ENCODE data around the gene DDIT4. TPM values are rescaled to one million over a fixed set of nuclear protein-coding genes. Genes with fewer than 3 reads are reported as not detected.

DDIT4 gene
- total RNA-seq, 4 donors from 2014 or later, result 77.4 to 247 (median 146) TPM

DNA sequence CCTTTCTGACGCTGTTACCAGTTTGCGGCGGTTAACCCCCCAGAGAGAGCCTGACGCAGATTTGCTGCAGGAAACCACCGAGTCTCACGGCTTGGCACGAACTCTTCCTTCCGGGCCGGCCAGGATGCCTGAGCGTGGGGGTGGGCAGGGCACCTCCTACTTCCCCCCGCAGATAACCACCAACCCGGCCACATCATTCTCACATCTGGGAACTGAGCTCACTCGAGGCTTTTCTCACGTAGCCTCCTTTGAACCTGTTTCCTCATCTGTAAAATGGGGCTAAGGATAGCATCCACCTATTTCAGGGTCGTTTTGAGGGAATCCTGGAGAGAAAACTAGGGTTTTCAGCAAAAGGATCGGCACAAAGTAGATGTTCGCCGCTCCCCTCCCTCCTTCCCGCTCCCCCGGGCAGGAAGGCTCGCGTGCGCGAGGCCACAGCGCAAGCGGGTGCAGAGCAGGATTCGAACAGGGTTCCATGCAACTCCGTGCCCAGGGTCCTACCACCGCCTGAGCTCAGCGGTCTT lies 23.6 kb downstream of the DDIT4 start:
- intact Hi-C loops (cut with DNase I), result no loop called here
- DNase-seq (ENCODE audit: extremely low spot score), result peak; percentile 97
- H3K27ac ChIP-seq (replicated peaks in 1 of 4), result peak overlapping the region; percentile 88 to 96 (median 93)

DNA sequence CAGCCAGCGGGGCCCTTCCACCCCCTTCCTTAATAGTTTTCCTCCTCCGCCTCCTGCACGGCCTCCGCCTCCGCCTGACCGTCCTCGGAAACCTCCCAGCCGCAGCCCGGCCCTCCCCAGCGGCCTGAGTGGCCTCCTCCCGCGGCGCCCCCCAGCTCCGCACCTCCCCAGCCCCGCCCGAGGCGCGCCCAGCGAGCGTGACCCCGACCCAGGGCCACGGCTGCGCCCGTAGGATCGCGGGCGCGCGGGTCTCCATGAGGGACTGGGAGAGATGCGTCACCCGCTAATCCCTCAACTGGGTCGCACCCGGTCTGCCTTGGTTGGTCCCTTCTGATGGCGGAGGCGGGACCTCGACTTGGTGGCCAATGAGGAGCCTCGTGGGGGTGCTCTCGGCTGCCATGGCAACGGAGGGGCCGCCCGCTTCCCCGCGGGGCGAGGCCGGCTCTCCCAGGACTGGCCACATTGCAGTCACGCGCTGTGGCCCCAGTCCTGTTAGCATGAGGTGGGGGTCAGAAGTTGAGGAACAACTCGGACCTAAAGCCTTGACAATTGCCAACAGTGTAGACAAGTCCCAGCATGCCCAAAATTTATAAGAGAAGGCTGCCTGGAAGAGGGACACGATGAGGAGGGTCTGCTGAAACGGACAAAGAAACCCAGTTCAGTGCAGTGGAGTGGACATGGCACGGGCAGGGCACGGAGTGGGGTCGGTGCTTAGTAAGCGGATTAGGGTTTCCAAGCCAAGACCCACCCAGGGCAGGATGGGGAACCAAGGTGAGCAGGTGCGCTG lies 24.3 kb downstream of the DDIT4 start:
- intact Hi-C loops (cut with DNase I), result no loop called here
- DNase-seq (ENCODE audit: extremely low spot score), result peak; percentile 99
- TF ChIP-seq POLR2AphosphoS5 (IDR thresholded peaks at IDR 0.05), result peak; percentile 91 to 97
- TF ChIP-seq POLR2A (IDR thresholded peaks at IDR 0.05; ENCODE audit: low read depth), result peak; percentile 84
- TF ChIP-seq, protein P1, sequence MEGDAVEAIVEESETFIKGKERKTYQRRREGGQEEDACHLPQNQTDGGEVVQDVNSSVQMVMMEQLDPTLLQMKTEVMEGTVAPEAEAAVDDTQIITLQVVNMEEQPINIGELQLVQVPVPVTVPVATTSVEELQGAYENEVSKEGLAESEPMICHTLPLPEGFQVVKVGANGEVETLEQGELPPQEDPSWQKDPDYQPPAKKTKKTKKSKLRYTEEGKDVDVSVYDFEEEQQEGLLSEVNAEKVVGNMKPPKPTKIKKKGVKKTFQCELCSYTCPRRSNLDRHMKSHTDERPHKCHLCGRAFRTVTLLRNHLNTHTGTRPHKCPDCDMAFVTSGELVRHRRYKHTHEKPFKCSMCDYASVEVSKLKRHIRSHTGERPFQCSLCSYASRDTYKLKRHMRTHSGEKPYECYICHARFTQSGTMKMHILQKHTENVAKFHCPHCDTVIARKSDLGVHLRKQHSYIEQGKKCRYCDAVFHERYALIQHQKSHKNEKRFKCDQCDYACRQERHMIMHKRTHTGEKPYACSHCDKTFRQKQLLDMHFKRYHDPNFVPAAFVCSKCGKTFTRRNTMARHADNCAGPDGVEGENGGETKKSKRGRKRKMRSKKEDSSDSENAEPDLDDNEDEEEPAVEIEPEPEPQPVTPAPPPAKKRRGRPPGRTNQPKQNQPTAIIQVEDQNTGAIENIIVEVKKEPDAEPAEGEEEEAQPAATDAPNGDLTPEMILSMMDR (IDR thresholded peaks at IDR 0.05), result no peak
- no peak for TF ChIP-seq EP300 (IDR thresholded peaks at IDR 0.05)
- Histone ChIP-seq H3K4me1 (peaks cover 8 to 24% (median 22%) of the 10 kb centered on the region in 4 donors), H3K27ac (replicated peaks in 1 of 4) (peak overlapping the region; percentile 88 to 96 (median 93)), H3K27me3 (no peaks in the 10 kb centered on the region), H3K4me3 (peak overlapping the region; percentile 71 to 77 (median 75)), H3K9me3 (no peaks in the 10 kb centered on the region), H3K36me3 (no peaks in the 10 kb centered on the region)
- 20% methylated on average over 18 of the region's 55 CpGs for WGBS

More for the DNA sequence above, 23.6 kb downstream of the DDIT4 start:
- Histone ChIP-seq H3K9me3 (no peaks in the 10 kb centered on the region), H3K27me3 (no peaks in the 10 kb centered on the region), H3K4me3 (peak overlapping the region; percentile 71 to 77 (median 75)), H3K4me1 (peaks cover 8 to 24% (median 22%) of the 10 kb centered on the region in 4 donors), H3K36me3 (no peaks in the 10 kb centered on the region)
- TF ChIP-seq POLR2A (IDR thresholded peaks at IDR 0.05; ENCODE audit: low read depth), result no peak
- TF ChIP-seq, protein P1 (IDR thresholded peaks at IDR 0.05), result no peak
- peak; percentile 69 for TF ChIP-seq EP300 (IDR thresholded peaks at IDR 0.05)
- TF ChIP-seq POLR2AphosphoS5 (IDR thresholded peaks at IDR 0.05), result peak; percentile 70 to 80
- WGBS, result 10% methylated on average over 30 of the region's 30 CpGs

DNA sequence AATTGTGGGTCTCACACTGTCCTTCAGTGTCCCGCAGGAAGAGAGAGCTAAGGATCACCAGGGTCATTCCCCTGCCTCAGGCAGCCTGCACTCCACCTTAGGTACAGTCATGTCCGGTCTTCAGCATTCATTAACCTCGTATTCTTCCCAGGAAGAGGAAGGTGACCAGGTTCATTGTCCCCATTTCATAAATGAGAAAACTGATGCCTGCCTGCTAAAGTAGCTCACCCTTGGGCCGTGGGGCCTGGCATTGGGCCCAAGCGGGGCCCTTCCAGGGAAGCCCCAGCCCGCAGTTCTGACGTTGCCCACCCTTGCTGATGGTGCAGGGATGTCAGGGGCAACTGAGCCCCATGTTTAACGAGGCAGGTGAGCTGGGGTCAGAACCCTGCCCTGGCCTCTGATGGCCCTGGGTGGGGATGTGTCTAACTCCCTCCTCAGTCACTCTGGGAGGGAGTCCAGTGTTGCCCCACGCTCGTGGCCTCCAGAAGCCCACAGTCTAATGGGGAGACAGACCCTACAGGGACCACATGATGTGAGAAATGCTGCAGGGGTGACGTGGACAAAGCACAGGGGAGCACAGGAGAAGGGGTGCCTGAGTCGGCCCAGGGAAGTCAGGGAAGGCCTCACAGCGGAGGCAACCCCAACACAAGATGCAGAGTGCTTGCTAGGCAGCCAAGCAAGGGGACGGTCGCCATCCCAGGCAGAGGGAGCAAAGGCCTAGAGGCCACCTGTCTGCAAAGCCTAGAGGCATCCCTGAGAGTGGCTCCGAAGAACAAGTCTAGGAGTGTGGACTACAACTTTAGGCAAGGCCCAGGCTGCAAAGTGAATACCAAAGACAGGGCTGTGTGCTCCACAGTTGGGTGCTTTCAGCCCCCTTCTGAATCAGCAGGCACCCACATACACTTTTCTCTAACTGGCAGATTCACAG lies 25.1 kb downstream of the DDIT4 start:
- Histone ChIP-seq H3K9me3 (no peaks in the 10 kb centered on the region), H3K4me3 (no peak overlapping the region), H3K4me1 (peaks cover 8 to 24% (median 22%) of the 10 kb centered on the region in 4 donors), H3K27me3 (no peaks in the 10 kb centered on the region), H3K27ac (replicated peaks in 1 of 4) (peak overlapping the region; percentile 88 to 96 (median 93)), H3K36me3 (no peaks in the 10 kb centered on the region)
- TF ChIP-seq, protein P1 (IDR thresholded peaks at IDR 0.05), result no peak
- TF ChIP-seq POLR2A (IDR thresholded peaks at IDR 0.05; ENCODE audit: low read depth) (no peak), EP300 (IDR thresholded peaks at IDR 0.05) (no peak), POLR2AphosphoS5 (IDR thresholded peaks at IDR 0.05) (no peak)
- DNase-seq (ENCODE audit: extremely low spot score), result no peak
- 89% methylated on average over 16 of the region's 16 CpGs for WGBS
- intact Hi-C loops (cut with DNase I), result no loop called here

DNA sequence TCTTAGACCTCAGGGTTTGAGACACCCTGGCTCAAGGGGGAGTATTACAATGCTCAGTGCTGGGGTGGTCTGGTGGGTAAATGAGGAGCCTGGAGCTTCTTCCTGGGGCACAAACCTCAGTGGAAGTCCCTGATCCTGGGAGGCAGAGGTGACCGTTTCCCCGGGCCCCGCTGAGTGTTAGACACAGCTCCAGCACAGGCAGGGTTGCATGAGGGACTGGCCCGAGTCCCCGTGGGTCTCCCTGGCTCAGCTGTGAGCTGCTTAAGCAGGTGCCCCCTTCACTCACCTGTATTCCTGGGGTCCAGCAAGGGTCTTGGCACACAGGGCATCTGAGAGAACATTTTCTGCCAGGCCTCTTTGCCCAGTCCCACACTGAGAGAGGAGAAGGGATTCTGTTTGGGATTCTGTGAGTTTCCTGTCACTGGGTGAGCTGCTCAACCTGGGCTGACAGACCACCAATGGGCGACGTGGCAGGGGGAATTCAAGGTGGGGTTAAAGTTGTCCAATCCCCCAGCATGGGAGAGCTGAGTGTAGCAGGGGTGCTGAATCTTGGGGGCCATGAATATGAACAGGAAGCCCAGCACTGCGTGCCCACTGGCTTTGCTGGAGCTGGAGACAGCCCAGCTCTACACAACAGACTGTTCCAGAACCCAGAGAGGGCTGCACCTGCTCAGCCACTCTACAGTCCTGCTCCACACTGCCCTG lies 29.9 kb downstream of the DDIT4 start:
- TF ChIP-seq POLR2A (IDR thresholded peaks at IDR 0.05; ENCODE audit: low read depth) (no peak), EP300 (IDR thresholded peaks at IDR 0.05) (no peak), POLR2AphosphoS5 (IDR thresholded peaks at IDR 0.05) (no peak)
- TF ChIP-seq, protein P1 (IDR thresholded peaks at IDR 0.05), result no peak
- H3K27ac ChIP-seq (replicated peaks in 1 of 4), result no peak overlapping the region
- no peak for DNase-seq (ENCODE audit: extremely low spot score)

More for the DNA sequence above, 29.9 kb downstream of the DDIT4 start:
- Histone ChIP-seq H3K27me3 (no peaks in the 10 kb centered on the region), H3K36me3 (no peaks in the 10 kb centered on the region), H3K4me1 (peaks cover 7 to 10% (median 8%) of the 10 kb centered on the region in 4 donors), H3K4me3 (no peak overlapping the region), H3K9me3 (no peaks in the 10 kb centered on the region)
- WGBS, result 93% methylated on average over 5 of the region's 8 CpGs
- intact Hi-C loops (cut with DNase I), result no loop called here
